ENCODE data around the gene KIFAP3. TPM values are rescaled to one million over a fixed set of nuclear protein-coding genes. Genes with fewer than 3 reads are reported as not detected.
"Not testable (repeated sequence)": the region's sequence is repeated elsewhere in the genome, so short reads cannot be mapped to it uniquely, and the experiment has no call there.

KIFAP3 gene
- total RNA-seq, 2 experiments from 2014 or later, result 20.2 to 21.6 TPM

DNA sequence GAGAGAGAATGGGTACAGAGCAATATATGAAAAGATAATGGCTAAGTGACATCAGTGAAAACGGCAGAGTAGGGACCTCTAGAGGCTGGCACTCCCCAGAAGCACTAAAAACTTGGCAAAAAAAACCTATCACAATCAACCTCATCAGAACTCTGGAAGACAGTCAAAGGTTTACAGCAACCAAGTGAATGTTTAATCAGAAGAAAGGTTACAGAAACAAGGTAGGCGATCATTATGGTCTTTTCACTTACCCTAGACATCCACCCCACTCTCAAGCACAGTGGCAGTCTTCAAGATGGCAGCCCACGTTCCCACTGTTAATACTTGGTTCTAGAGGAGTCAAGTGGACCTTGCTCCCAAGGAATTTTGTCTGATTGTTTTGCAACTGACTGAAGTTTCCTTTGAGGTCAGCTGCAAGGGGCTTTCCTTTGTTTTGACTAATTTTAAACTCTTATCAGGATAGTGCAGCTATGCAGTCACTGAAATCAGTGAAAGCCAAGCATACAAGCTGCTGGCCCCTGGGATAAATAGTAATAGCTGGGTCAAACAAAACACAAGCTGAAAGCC is 7.2 kb downstream of the KIFAP3 start:
- CTCF ChIA-PET, result no interaction called here
- POLR2A ChIA-PET, result no interaction called here

- CTCF ChIA-PET, result no interaction called here
- POLR2A ChIA-PET, result no interaction called here
These were observed 9.7 kb downstream of the KIFAP3 start for GRCh38 chr1:170064821-170065220.

GRCh38 chr1:170063109-170063826 is 11.2 kb downstream of the KIFAP3 start:
- ChIA-PET CTCF (no interaction called here), POLR2A (no interaction called here)

- CTCF ChIA-PET, POLR2A ChIA-PET: not testable (repeated sequence)
These were observed 12.8 kb downstream of the KIFAP3 start for GRCh38 chr1:170061676-170062075.

DNA sequence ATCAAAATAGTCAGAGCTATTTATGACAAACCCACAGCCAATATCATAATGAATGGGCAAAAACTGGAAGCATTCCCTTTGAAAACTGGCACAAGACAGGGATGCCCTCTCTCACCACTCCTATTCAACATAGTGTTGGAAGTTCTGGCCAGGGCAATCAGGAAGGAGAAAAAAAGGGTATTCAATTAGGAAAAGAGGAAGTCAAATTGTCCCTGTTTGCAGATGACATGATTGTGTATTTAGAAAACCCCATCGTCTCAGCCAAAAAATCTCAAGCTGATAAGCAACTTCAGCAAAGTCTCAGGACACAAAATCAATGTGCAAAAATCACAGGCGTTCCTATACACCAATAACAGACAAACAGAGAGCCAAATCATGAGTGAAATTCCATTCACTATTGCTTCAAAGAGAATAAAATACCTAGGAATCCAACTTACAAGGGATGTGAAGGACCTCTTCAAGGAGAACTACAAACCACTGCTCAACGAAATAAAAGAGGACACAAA is 14.4 kb downstream of the KIFAP3 start:
- CTCF ChIA-PET, POLR2A ChIA-PET: not testable (repeated sequence)

DNA sequence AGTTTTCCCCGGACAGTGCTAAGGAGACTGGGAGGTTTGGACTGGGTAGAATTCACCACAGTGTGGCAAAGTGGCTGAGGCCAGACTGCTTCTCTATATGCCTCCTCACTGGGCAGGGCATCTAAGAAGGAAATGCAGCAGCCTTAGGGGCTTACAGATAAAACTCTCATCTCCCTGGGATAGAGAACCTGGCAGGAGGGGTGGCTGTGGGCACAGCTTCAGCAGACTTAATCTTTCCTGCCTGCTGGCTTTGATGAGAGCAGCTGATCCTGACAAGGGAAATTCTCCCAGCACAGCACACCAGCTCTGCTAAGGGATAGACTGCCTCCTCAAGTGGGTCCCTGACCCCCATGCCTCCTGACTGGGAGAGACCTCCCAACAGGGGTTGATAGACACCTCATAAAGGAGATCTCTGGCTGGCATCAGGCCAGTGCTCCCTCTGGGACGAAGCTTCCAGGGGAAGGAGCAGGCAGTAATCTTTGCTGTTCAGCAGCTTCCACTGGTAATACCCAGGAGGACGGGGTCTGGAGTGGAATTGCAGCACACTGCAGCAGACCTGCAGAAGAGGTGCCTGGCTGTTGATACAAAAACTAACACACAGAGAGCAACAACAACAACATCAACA is 25.2 kb downstream of the KIFAP3 start:
- CTCF ChIA-PET, result no interaction called here
- POLR2A ChIA-PET, result no interaction called here

DNA sequence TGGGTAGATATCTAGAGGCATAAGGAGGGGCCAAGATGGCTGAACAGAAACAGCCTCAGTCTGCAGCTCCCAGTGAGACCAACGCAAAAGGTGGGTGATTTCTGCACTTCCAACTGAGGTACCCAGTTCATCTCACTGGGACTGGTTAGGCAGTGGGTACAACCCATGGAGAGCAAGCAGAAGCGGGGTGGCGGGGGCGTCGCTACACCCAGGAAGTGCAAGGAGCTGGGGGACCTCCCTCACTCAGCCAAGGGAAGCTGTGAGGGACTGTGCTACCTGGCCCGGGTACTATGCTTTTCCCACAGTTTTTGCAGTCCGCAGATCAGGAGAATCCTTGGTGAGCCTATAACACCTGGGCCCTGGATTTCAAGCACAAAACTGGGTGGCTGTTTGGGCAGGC is 26.0 kb downstream of the KIFAP3 start:
- CTCF ChIA-PET, result no interaction called here
- POLR2A ChIA-PET, result no interaction called here

GRCh38 chr1:170044187-170044586 is 30.3 kb downstream of the KIFAP3 start:
- ChIA-PET CTCF (no interaction called here), POLR2A (no interaction called here)

GRCh38 chr1:170041423-170042192 is 32.9 kb downstream of the KIFAP3 start:
- CTCF ChIA-PET, result no interaction called here
- POLR2A ChIA-PET, result no interaction called here

DNA sequence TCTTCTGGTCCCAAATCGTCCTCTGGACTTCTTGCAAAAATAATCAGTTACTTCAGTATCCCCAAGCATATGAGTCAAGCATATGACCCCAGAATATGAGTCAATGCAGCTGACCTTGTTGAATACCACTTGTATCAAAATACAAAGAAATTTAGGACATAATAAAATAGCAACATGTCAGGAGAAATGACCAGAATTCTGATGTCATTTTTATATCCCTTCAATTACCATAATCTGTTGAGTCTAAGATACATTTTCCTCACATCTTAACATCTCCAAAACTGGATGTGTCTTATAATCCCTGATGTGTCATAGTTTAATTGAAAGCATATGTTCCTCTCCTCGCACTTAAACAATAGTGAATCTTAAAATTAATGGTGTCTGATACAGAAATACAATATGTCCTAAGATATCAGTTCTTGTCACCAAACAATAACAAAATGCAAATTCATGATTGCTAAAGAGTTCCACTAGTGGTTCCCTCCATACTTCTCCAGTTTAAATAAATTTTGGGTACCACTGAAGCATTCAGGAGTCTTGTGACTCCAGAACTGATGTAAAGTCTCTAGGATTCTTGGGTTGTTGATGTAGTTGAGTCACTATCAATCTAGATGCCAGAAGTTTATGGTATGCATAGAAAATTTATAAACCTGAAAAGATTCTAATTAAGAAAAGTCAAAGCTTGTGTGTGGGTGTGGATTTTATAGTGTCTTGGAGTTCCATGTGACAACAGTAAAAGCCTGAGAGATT is 41.8 kb downstream of the KIFAP3 start:
- ChIA-PET POLR2A (no interaction called here), CTCF (no interaction called here)

DNA sequence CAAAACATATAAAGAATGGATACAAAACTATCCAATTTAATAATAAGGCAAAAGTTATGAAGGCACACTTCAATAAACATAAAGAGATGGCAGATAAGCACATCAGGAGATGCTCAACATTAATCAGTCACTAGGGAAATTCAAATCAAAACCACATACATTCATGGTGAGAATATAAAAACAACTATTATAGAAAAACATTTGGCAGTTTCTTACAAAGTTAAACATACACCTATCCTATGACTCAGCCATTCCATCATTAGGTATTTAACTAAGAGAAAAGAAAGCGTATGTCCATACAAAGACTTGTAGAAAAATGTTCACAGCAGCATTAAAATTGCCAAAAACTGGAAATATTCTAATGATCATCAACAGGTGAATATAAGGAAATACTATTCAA is 44.3 kb downstream of the KIFAP3 start:
- POLR2A ChIA-PET, result no interaction called here
- CTCF ChIA-PET, result no interaction called here

GRCh38 chr1:170027760-170028159 is 46.7 kb downstream of the KIFAP3 start:
- CTCF ChIA-PET, result no interaction called here
- POLR2A ChIA-PET, result no interaction called here

DNA sequence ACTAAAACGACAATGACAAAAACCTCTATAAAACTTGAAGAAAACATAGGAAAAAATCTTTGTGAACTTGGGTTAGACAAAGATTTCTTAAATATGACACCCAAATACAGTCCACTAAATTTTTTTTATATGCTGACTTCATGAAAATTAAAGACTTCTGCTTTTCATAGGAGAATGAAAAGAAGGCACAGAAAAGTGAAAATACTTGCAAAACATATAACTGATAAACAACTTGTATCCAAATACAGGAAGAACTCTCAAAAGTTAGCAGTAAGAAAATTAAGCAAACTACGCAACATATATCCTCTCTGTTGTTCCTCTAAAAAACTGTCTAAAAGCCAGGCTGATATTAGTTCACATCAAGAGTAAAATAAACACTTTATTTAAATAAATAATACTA is 53.6 kb downstream of the KIFAP3 start:
- POLR2A ChIA-PET, result no interaction called here
- CTCF ChIA-PET, result no interaction called here

GRCh38 chr1:170017478-170017877 is 57.0 kb downstream of the KIFAP3 start:
- CTCF ChIA-PET, result no interaction called here
- POLR2A ChIA-PET, result no interaction called here

GRCh38 chr1:170012920-170013319 is 61.6 kb downstream of the KIFAP3 start:
- CTCF ChIA-PET, result no interaction called here
- POLR2A ChIA-PET, result no interaction called here

- ChIA-PET POLR2A (no interaction called here), CTCF (no interaction called here)
These were observed 64.1 kb downstream of the KIFAP3 start for GRCh38 chr1:170010443-170010842.

DNA sequence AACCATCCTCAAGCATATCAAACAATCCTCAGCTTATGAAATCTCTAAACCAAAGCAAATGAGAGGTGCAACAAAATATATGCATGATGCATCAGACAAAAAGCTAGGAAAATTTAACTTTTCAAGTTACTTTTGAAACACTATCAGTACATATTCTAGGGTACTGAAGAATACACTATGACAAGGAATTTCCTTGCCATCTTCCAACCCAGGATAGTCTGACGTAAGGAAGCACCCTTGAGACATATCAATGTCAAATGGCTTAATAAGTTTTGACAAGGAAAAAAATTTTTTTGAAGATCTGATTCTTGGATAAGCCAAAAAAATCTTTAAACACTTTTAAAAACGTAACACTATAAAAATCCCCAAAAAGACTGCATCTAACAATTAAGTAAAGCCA is 64.9 kb downstream of the KIFAP3 start:
- CTCF ChIA-PET, result no interaction called here
- POLR2A ChIA-PET, result no interaction called here

DNA sequence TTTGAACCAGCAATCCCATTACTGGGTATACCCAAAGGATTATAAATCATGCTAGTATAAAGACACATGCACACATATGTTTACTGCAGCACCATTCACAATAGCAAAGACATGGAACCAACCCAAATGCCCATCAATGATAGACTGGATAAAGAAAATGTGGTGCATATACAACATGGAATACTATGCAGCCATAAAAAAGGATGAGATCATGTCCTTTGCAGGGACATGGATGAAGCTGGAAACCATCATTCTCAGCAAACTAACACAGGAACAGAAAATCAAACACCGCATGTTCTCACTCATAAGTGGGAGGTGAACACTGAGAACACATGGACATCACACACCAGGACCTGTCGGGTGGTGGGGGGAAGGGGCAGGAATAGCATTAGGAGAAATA is 65.8 kb downstream of the KIFAP3 start:
- POLR2A ChIA-PET, CTCF ChIA-PET: not testable (repeated sequence)

- POLR2A ChIA-PET, result not testable (repeated sequence)
These were observed 71.1 kb downstream of the KIFAP3 start for GRCh38 chr1:170003270-170003835.

GRCh38 chr1:170001266-170001665 is 73.2 kb downstream of the KIFAP3 start:
- CTCF ChIA-PET, result no interaction called here
- POLR2A ChIA-PET, result no interaction called here

More at GRCh38 chr1:170003270-170003835, 71.1 kb downstream of the KIFAP3 start:
- CTCF ChIA-PET, result interaction anchor here (0.6 kb wide), 1 partner anchor 24 kb away, joined by 4 read pairs; no protein-coding TSS in a partner anchor

All from activated CD8-positive, alpha-beta memory T cell treated with anti-CD3 and anti-CD28 coated beads for 36 hours (primary cell).